M059J (cell line): Measurements from ENCODE around the gene SATB2. TPM values are rescaled to one million over a fixed set of nuclear protein-coding genes. Genes with fewer than 3 reads are reported as not detected.

Experiments used
- DNase-seq: peaks from one replicate; pipeline ENCODE4 v3.0.0-alpha.2; 2012; ENCODE audit warnings: low read depth
- total RNA-seq: library from RNA; depleted of rRNA; stranded (reverse); fragments of >200 nt; shearing (Covaris generic); gene quantifications from 2 replicates; pipeline ENCODE4 v1.2.3, GENCODE V29; 2014

The SATB2 gene
- total RNA-seq, 1 experiment from 2014 or later, result 7.5 TPM

- no peak for DNase-seq
These were observed 200.2 kb downstream of the SATB2 start for GRCh38 chr2:199257261-199258224.

DNA sequence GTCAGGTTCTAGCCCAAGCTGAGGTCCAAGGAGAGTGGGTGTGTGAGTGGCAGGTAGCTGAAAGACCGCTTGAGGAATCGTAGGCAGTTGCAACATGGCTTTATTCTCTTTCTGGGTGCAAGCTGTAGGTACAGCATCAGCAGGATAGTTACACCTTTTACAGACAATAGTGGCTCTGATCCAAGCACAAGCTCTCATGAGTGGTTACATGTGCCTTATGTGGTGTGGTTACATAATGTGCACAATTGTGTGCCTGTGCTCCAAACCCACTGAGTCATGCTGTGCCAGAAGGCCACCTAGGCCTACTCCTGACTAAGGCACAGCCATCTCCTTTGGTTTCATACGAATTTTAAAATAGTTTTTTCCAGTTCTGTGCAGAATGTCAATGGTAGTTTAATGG, 227.6 kb downstream of the SATB2 start:
- DNase-seq, result peak; percentile 79

- DNase-seq, result peak; percentile 98
These were observed 228.6 kb downstream of the SATB2 start for GRCh38 chr2:199228887-199229819.

- peak; percentile 89 for DNase-seq
These were observed 233.9 kb downstream of the SATB2 start for GRCh38 chr2:199223791-199224190.

GRCh38 chr2:199220920-199221319, 236.8 kb downstream of the SATB2 start:
- DNase-seq, result no peak

DNA sequence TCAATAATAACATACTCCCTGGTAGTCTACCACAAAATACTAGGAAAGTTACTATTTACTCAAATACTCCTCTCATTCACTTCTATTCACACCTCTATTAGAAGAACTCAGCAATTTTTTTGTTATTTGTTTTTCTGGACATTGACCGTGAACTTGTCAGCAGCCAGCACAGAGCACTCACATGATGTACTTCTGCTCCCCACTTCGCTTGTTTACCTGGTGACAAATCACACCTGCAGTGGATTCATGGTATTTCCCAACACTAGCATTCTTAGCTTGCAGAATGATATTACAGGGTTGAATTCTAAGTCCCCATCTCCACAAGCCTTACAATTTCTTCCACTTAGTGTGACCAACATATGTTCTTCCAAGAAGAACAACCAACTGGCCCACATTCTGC, 238.2 kb downstream of the SATB2 start:
- no peak for DNase-seq
